Measurements from ENCODE around the gene PRR14L.

Gene PRR14L

GRCh38 chr22:31748490-31748889, 1.4 kb downstream of the PRR14L start:
- no peak for TF ChIP-seq CTCF (IDR thresholded peaks at IDR 0.05)

GRCh38 chr22:31747441-31747840, 2.5 kb downstream of the PRR14L start:
- TF ChIP-seq CTCF (IDR thresholded peaks at IDR 0.05): no peak

GRCh38 chr22:31743871-31744270, 6.1 kb downstream of the PRR14L start:
- no peak for TF ChIP-seq CTCF (IDR thresholded peaks at IDR 0.05)

- no peak for TF ChIP-seq CTCF (IDR thresholded peaks at IDR 0.05)
Observed at GRCh38 chr22:31742682-31743081, 7.2 kb downstream of the PRR14L start.

- TF ChIP-seq CTCF (IDR thresholded peaks at IDR 0.05): no peak
Observed at GRCh38 chr22:31742115-31742514, 7.8 kb downstream of the PRR14L start.

DNA sequence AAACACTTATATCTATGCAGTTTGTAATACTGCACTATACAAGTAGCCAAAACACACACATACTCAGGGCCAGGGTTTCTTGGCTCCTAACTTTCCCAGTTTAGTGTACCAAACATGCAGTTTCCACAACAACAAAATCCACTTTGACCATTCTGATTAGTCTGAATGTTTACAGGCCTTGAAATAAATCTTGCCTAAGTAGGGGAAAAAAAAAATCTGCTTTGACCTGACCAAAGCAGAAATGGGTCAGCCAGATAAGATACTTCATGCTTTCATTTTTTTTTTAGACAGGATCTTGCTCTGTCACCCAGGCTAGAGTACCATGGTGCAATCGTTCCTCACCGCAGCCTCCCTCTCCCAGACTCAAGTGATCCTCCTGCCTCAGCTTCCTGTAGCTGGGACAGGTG, 10.1 kb downstream of the PRR14L start:
- TF ChIP-seq CTCF (IDR thresholded peaks at IDR 0.05): no peak

- no peak for TF ChIP-seq CTCF (IDR thresholded peaks at IDR 0.05)
Observed at GRCh38 chr22:31738566-31738965, 11.4 kb downstream of the PRR14L start.

GRCh38 chr22:31737932-31738331, 12.0 kb downstream of the PRR14L start:
- TF ChIP-seq CTCF (IDR thresholded peaks at IDR 0.05): no peak

All from LNCAP (cell line).